Mucosa of stomach (tissue), 1 donor: ENCODE results near the gene DSTYK.

Experiments
- H3K27me3 ChIP-seq: one replicate; pipeline ENCODE4 v1.7.0; 2013; ENCODE audit warnings: mild to moderate bottlenecking, low read length; ENCODE audit not compliant: control insufficient read depth, insufficient read depth
- H3K36me3 ChIP-seq: one replicate; pipeline ENCODE4 v1.7.0; 2013; ENCODE audit warnings: low read length; ENCODE audit not compliant: control insufficient read depth, insufficient read depth
- H3K4me1 ChIP-seq: one replicate; pipeline ENCODE4 v1.7.0; 2013; ENCODE audit warnings: mild to moderate bottlenecking, low read length; ENCODE audit not compliant: control insufficient read depth, insufficient read depth
- H3K4me3 ChIP-seq: one replicate; pipeline ENCODE4 v1.7.0; 2013; ENCODE audit warnings: low read length
- H3K9ac ChIP-seq: one replicate; pipeline ENCODE4 v1.7.0; 2013; ENCODE audit warnings: mild to moderate bottlenecking, low read length, moderate library complexity
- H3K9me3 ChIP-seq: one replicate; pipeline ENCODE4 v1.7.0; 2013; ENCODE audit warnings: mild to moderate bottlenecking, low read length, moderate library complexity; ENCODE audit not compliant: control insufficient read depth
- donor health status: Pancreatic carcinoma.

DSTYK gene

DNA sequence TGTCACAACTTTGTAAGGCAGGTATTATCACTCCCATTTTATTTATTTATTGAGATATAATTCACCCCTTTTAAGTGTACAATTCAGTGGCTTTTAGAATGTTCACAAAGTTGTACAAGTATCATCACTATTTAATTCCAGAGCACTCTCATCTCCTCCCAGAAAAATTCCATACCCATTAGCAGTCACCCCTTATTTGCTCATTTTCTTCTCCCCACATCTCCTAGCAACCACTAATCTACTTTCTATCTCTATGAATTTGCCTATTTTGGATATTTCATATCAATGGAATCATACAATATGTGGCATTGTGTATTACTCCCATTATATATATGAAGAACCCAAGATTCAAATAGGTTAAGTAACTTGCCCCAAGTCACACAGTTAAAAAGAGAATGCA lies 7.0 kb downstream of the DSTYK start:
- no peaks in the 10 kb centered on the region for H3K36me3 ChIP-seq
- H3K4me1 ChIP-seq, result no peaks in the 10 kb centered on the region
- H3K27me3 ChIP-seq, result no peaks in the 10 kb centered on the region
- no peak overlapping the region for H3K9ac ChIP-seq
- H3K9me3 ChIP-seq, result no peaks in the 10 kb centered on the region
- H3K4me3 ChIP-seq, result no peak overlapping the region

DNA sequence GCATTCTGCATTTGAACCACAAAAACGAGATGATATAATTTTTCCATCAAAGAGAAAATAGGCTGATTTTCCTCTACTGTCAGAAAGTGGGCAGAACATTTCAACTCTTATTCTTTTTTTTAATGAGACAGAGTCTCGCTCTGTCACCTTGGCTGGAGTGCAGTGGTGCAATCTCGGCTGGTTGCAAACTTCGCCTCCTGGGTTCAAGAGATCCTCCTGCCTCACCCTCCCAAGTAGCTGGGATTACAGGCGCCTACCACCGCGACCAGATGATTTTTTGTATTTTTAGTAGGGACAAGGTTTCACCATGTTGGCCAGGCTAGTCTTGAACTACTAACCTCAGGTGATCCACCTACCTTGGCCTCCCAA lies 11.6 kb downstream of the DSTYK start:
- no peaks in the 10 kb centered on the region for H3K4me1 ChIP-seq
- no peaks in the 10 kb centered on the region for H3K9me3 ChIP-seq
- no peak overlapping the region for H3K9ac ChIP-seq
- H3K36me3 ChIP-seq, result no peaks in the 10 kb centered on the region
- no peak overlapping the region for H3K4me3 ChIP-seq
- no peaks in the 10 kb centered on the region for H3K27me3 ChIP-seq

DNA sequence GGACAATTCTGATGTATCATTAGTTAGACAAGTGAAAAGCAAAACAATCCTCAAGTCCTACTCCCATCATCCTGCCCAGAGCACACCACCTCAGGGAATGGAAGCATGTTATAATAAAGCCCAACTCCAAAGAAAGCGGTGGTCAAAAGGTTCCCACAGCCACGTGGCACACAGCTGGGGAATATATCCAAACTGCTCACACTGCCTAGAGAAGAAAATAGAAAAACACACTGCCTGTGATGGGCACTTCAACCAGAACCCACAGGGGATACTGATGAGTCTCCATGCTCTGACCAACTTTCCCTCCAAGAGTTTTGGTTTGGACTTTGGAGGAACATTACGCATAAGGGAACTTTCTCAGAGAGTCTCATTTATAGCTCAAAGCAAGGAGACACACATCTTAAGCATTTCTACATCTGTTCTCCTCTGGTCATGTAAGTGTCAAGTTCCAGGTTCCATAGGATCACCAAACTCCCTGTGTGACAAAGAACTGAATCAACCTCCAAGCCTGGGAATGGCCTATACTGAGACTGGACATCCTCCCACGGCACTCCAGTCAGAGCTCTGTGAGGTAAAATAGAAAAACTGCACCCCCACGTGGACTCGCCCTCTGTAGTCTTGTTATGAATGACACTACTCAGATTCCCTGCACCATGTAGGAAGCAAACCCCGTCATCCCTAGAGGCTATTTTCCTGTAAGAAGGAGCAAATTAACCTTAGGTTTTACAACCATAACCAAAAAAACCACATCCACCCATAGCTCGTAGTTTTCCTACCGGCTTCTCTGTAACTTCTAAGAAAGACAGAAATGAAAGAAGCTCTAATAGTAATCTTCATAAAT lies 12.2 kb downstream of the DSTYK start:
- no peaks in the 10 kb centered on the region for H3K36me3 ChIP-seq
- H3K27me3 ChIP-seq, result no peaks in the 10 kb centered on the region
- H3K9ac ChIP-seq, result no peak overlapping the region
- H3K4me1 ChIP-seq, result no peaks in the 10 kb centered on the region
- H3K9me3 ChIP-seq, result no peaks in the 10 kb centered on the region
- no peak overlapping the region for H3K4me3 ChIP-seq

DNA sequence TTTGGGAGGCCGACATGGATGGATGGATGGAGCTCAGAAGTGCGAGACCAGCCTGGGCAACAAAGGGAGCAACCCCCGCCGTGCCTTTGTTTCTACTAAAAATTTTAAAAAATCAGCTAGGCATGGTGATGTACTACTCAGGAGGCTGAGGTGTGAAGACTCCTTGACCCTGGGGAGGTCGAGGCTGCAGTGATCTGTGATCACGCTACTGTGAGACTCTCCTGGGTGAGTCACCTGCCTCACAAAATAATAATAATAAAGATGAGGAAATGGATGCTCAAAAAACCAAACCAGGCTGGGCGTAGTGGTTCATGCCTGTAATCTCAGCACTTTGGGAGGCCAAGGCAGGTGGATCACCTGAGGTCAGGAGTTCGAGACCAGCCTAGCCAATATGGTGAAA lies 19.2 kb downstream of the DSTYK start:
- no peaks in the 10 kb centered on the region for H3K27me3 ChIP-seq
- no peak overlapping the region for H3K9ac ChIP-seq
- H3K4me3 ChIP-seq, result no peak overlapping the region
- H3K36me3 ChIP-seq, result no peaks in the 10 kb centered on the region
- H3K9me3 ChIP-seq, result no peaks in the 10 kb centered on the region
- peaks cover 18% of the 10 kb centered on the region for H3K4me1 ChIP-seq

DNA sequence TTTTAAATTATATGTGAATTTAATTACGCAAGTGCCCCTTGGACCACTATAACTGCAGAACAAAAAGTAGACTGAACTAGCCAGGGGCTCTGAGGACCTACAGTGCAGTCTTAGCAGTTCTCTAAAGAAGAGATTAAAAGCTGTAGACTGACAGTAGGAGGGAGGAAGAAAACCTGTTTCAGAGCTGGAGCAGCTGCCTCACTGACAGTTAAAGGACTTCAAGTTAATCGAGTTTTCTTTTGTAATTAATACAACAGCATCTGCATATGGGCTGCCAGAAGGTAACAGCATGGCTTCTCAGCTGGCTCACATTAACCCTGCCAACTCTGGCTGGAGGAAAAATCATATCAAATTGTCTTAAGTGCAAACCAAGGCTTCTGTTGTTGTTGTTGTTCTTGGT lies 19.9 kb downstream of the DSTYK start:
- peaks cover 18% of the 10 kb centered on the region for H3K4me1 ChIP-seq
- no peaks in the 10 kb centered on the region for H3K9me3 ChIP-seq
- peaks cover under 1% of the 10 kb centered on the region for H3K36me3 ChIP-seq
- H3K9ac ChIP-seq, result no peak overlapping the region
- H3K27me3 ChIP-seq, result no peaks in the 10 kb centered on the region
- no peak overlapping the region for H3K4me3 ChIP-seq

DNA sequence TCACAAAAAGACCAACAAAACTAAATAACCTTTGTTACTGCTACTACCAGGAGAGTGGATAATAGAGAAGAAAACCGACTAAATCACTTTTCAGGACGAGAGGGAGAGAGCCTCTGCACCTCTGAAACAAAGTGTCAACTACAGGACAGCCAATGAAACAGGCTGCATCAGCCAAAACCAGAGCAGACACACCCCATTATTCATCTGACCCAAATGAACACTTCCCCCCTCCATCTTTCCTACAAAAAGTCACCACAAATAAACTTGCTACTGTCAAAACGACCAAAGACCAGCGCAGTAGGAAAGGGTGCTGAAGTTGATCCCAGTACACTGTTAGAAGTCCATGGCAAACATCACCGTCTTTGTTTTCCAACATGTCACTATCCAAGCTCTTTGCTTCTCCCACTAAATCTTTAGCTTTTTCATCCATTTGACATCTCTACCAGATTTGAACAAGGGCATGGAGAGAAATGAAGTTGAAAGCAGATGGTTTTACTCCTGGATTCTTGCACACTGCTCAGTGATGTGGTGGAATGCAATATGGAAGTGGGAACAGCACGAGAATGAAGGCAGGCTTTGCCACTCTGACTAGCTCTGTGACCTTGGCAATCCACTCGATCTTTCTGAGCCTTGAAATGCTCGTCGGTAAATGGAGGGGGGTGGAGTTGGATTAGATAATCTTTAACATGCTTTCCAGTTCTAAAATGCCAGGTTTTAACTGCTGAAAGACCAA lies 20.5 kb downstream of the DSTYK start:
- no peak overlapping the region for H3K4me3 ChIP-seq
- H3K4me1 ChIP-seq, result peaks cover 18% of the 10 kb centered on the region
- H3K27me3 ChIP-seq, result no peaks in the 10 kb centered on the region
- no peaks in the 10 kb centered on the region for H3K9me3 ChIP-seq
- no peak overlapping the region for H3K9ac ChIP-seq
- H3K36me3 ChIP-seq, result peaks cover 3% of the 10 kb centered on the region

DNA sequence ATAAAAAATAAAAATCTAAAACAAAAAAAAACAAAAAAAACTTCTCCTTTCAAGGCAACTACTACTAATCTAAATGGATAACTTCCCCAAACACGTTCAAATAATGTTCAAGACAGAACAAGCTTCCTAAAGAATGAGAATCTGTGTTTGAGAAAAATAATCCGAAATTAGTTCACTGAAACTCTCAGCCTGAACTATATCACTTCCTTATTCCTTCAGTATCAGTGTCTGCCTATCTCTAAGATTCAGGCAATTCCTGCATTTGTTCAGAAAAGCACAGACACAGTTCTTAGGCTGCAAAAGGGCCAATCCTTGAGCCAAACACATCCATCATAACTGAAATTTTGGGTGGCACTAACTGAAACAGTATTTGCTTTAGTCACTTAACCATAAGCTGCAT lies 22.4 kb downstream of the DSTYK start:
- H3K4me1 ChIP-seq, result peaks cover 18% of the 10 kb centered on the region
- no peak overlapping the region for H3K9ac ChIP-seq

DNA sequence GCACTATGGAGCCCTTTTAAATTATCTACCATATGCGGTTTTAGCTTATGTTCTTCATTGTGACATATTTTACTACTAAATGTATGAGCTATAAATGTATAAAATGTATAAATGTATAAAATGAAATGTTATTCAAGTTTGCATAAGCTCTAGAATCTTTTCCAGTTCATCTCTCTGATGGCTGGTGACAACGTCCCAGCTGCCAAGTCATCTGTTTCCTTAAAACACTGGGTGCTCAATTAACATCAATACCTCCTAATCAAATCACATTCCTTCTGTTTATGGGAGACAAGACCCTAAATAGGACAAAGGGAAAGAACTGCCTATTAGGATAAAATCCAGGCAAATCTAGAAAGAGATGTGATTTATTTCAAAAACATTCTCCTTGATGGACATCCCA lies 22.9 kb downstream of the DSTYK start:
- Histone ChIP-seq H3K36me3 (peaks cover 3% of the 10 kb centered on the region), H3K4me3 (no peak overlapping the region), H3K9me3 (no peaks in the 10 kb centered on the region), H3K27me3 (no peaks in the 10 kb centered on the region), H3K9ac (no peak overlapping the region), H3K4me1 (peaks cover 18% of the 10 kb centered on the region)

More for the DNA sequence above, 22.4 kb downstream of the DSTYK start:
- H3K9me3 ChIP-seq, result no peaks in the 10 kb centered on the region
- peaks cover 3% of the 10 kb centered on the region for H3K36me3 ChIP-seq
- H3K4me3 ChIP-seq, result no peak overlapping the region
- no peaks in the 10 kb centered on the region for H3K27me3 ChIP-seq

DNA sequence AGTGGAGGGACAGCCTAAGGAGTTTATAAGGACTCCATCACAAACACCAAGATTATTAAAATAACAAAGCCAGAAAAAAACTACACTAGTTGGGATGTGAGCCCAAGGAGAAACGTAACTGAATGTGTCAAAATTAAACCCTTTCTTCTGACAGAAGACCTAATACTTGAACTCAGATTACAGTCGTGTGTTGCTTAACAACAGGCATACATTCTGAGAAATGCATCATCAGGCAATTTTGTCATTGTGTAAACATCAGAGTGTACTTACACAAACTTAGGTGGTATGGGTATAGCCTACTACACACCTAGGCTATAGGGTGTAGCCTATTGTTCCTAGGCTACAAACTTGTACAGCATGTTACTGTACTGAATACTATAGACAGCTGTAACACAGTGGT lies 23.4 kb downstream of the DSTYK start:
- no peaks in the 10 kb centered on the region for H3K27me3 ChIP-seq
- no peak overlapping the region for H3K4me3 ChIP-seq
- no peaks in the 10 kb centered on the region for H3K9me3 ChIP-seq
- no peak overlapping the region for H3K9ac ChIP-seq
- peaks cover 3% of the 10 kb centered on the region for H3K36me3 ChIP-seq
- peaks cover 18% of the 10 kb centered on the region for H3K4me1 ChIP-seq

DNA sequence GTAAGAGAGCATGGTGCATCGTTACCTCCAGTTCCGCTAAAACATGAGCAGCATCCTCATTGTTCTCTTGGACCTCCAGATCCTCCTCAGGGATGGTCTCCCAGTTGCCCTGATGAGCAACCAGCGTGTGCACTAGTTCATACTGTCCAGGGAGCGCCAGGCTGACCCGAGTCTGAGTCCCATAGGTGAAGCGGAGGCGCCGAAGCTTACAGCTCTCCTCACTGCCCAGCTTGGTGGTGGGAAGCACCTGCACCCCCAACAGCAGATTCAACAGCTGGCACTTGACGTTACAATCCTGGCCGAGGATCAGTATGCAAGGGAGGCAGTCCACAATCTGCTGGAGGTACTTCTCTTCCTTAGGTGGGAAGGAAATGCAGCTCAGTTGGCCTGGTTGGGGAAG lies 24.1 kb downstream of the DSTYK start:
- no peaks in the 10 kb centered on the region for H3K27me3 ChIP-seq
- no peaks in the 10 kb centered on the region for H3K9me3 ChIP-seq
- no peak overlapping the region for H3K4me3 ChIP-seq
- peaks cover 18% of the 10 kb centered on the region for H3K4me1 ChIP-seq
- peaks cover 3% of the 10 kb centered on the region for H3K36me3 ChIP-seq
- H3K9ac ChIP-seq, result no peak overlapping the region

DNA sequence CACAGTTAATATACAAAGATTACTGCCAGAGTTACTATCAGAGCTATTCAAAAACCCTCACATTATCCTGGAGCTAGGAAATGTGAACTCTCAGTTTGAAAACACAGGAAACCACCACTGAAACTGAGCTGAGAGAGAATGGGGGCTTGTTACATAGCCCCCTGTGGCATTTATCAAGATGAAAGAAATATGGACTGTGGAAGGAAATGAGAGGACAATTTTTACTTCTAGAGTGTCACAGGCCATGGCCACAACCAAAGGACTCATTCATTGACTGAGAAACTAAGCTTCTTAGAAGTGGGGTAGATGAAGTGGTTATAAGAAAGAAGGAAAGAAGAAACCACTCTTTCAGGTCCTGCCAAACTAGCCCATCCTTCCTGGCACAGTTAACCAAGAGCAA lies 25.3 kb downstream of the DSTYK start:
- no peak overlapping the region for H3K4me3 ChIP-seq
- H3K36me3 ChIP-seq, result peaks cover 3% of the 10 kb centered on the region
- peaks cover 18% of the 10 kb centered on the region for H3K4me1 ChIP-seq
- H3K27me3 ChIP-seq, result no peaks in the 10 kb centered on the region
- no peaks in the 10 kb centered on the region for H3K9me3 ChIP-seq
- H3K9ac ChIP-seq, result no peak overlapping the region

DNA sequence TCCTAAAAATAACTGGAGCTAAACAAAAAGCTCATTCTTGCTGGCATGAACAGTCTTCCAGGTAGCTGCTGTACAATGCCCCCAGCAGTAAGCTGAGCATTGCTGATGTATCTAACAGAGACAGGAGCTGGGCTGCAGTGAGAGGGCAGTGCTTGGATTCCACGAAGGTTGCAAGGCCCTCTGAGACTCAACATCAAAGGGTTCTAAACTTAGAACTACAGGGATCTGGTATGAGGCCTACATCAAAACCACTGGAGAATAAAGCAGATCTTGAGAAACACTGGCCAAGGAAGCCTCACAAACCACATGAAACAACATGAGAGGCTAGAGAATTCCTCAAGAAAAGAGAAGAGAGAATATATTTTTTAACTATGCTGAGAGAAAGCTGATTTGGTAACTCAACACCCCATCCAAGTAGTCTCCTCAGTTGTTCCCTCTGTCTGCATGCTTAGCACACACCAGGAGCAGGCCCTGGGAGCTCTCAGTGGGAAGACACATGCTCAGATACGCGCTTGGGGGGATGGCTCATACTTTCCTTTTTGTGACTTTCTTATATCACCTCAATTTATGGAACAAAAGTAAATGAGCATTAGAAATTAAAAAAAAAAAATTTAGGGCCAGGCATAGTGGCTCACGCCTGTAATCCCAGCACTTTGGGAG lies 27.7 kb downstream of the DSTYK start:
- H3K9ac ChIP-seq, result no peak overlapping the region
- H3K9me3 ChIP-seq, result no peaks in the 10 kb centered on the region
- no peak overlapping the region for H3K4me3 ChIP-seq
- peaks cover 8% of the 10 kb centered on the region for H3K4me1 ChIP-seq
- peaks cover 3% of the 10 kb centered on the region for H3K36me3 ChIP-seq
- no peaks in the 10 kb centered on the region for H3K27me3 ChIP-seq
